Activated effector memory CD4-positive, alpha-beta T cell treated with Interleukin-2 at 50 U/mL for 16 hours (primary cell): Measurements from ENCODE around the gene CDH4.
"Not testable (repeated sequence)": the region's sequence is repeated elsewhere in the genome, so short reads cannot be mapped to it uniquely, and the experiment has no call there.

Experiments
- DNase-seq: peaks from one replicate; pipeline ENCODE4 v3.0.0-alpha.2; 2020

CDH4 gene

DNA sequence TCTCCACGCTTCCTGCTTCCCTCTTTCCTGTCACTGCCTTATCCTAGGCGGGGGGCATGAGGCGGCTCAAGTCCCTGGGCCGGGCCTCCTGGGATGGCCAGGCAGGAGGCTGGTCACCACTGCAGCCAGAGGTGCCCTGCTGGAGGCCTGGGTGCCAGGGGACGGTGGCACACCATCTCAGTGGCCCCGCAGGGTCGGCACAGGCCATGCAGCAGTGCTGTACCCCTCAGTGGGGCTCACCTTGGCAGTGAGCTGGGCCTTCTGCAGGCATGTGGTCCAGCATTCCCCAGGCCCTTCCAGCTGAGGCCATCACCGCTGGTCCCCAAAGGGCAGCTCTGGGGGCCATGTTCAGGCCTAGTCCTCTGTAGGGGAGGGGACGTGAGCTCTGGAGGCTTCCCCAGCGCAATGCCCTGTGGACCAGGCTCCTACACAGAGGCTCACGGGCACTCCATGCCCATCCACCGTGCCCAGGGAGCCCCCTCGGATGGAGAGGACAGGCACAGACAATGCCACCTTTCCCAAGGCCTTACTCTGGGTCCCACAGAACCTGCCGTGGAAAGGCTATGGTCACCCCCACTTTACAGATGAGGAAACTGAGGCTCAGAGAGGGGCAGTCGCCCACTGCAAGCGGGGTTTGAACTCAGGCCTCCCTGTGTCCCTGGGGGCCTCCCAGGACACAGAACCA lies 689.8 kb downstream of the CDH4 start:
- no peak for DNase-seq

DNA sequence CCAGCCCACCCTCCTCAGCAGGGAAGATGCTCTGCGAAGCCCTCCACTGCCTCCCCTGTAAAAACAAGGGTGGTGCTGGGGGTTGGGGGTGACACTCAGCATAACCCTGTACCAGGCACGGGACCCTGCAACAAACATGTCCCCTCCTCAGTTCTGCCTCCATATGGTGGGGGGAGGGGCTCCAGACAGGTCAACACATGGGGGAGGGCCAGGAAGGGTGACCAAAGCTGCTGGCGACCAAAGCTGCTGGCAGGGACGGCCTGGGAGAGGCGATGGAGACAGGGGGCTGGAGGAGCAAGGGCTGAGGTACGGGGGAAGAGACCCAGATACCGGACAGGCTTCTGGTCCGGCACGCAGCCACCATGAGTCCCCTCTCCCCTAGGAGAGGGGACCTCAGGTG lies 690.5 kb downstream of the CDH4 start:
- DNase-seq, result no peak

DNA sequence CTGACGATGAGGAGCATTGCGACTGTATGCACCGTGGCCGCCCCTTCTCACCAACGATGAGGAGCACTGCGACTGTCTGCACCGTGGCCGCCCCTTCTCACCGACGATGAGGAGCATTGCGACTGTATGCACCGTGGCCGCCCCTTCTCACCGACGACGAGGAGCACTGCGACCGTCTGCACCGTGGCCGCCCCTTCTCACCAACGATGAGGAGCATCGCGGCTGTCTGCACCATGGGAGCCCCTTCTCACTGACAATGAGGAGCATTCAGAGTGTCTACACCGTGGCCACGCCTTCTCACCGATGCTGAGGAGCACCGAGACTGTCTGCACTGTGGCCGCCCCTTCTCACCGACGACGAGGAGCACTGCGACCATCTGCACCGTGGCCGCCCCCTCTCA lies 692.9 kb downstream of the CDH4 start:
- DNase-seq, result not testable (repeated sequence)

DNA sequence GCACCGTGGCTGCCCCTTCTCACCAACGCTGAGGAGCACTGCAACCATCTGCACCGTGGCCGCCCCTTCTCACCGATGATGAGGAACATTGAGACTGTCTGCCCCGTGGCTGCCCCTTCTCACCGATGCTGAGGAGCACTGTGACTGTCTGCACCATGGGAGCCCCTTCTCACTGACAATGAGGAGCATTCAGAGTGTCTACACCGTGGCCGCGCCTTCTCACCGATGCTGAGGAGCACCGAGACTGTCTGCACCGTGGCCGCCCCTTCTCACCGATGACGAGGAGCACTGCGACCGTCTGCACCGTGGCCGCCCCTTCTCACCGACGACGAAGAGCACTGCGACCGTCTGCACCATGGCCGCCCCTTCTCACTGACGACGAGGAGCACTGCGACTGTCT lies 693.4 kb downstream of the CDH4 start:
- not testable (repeated sequence) for DNase-seq

DNA sequence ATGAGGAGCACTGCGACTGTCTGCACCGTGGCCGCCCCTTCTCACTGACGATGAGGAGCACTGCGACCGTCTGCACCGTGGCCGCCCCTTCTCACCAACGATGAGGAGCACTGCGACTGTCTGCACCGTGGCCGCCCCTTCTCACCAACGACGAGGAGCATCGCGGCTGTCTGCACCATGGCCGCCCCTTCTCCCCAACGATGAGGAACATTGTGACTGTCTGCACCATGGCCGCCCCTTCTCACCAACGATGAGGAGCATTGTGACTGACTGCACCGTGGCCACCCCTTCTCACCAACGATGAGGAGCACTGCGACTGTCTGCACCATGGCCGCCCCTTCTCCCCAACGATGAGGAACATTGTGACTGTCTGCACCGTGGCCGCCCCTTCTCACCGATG lies 696.0 kb downstream of the CDH4 start:
- not testable (repeated sequence) for DNase-seq

DNA sequence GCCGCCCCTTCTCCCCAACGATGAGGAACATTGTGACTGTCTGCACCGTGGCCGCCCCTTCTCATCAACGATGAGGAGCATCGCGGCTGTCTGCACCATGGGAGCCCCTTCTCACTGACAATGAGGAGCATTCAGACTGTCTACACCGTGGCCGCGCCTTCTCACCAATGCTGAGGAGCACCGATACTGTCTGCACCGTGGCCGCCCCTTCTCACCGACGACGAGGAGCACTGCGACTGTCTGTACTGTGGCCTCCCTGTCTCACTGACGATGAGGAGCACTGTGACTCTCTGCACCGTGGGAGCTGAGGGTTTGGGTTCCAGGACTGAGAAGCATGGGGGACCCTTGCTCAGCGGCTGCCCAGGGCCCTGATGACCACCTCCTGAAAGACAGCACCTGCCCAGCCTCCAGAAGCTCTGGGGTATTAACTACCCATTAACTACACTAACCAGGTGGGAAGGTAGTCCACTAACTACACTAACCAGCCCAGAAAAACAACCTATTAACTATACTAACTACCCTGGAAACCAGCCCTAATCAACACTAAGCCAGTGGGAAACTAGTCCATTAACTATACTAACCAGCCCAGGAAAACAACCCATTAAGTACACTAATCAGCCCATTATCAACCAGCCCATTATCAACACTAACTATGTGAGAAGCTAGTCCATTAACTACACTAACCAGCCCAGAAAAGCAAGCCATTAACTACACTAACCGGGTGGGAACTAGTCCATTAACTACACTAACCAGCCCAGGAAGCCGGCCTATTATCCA lies 696.7 kb downstream of the CDH4 start:
- no peak for DNase-seq

DNA sequence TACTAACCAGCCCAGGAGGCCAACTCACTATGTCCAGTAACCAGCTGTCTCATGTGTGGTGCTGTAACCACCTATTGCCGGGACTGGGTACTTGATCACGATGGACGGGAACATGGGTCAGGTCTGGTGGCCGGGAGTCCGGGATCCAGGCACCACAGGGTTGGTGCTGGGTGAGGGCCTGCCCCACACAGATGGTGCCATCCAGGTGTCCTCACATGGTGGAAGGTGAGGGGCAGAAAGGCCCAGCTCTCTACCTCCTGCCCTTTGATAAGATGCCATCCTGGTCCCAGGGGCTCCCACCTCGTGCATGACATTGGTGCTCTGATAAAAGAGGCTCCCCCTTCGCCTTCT lies 697.3 kb downstream of the CDH4 start:
- no peak for DNase-seq

DNA sequence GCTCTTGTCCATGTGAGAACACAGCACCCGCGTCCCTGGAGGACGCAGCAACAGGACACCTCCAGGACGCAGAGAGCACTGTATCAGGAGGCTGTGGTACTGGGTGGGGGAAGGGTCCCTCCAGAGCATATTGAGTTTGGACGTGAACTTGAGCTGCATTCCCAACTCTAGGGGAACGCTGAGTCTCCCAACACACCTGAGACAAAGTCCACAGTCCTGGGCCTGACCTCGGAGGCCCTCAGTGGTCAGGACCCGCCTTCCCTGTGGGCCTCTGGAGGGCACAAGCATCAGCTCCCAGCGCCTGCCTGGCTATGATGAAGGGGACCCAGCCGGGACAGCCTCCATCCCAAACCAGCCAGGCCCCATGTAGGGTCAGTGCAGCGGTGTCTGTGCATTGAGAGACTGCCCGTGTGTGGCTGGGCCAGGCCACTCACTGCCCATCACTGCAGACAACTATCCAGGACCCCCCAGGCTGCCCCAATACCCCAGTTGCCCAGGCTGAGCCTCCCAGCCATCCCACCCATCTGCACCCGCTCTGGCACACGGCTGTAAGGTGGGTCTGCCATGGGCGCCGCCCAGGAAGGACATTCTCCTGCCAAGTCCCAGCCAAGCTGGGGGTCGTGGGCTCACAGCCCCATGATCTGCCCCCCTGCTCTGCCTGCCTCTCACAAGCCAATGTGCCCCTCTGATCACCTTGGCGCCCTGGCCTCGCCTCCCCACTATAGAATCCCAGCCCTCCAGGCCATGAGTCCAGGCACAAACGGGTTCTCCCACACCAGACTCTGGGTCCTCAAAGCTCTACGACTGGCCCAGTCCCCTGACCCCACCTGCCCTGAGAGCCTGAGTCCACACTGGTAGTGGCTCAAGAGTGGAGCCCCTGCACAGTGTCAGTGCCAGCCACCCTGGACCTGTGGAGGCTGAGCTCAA lies 697.9 kb downstream of the CDH4 start:
- no peak for DNase-seq

DNA sequence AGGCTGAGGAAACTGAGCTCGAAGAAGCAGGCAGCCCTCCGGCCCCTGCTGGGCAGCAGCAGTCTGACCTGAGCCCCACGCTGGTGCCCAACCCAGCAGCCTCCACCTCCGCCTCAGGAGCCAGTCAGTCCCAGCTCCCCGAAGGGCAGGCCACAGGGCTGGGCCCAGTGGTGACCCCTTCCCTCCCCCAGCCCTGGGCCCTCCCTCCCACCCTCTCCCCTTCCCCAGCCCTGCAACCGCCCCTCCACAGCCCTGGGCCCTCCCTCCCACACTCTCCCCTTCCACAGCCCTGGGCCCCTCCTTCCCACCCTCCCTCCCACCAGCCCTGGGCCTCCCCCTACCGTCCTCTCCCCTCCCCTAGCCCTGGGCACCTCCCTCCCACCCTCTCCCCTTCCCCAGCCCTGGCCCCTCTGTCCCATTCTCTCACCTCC lies 698.6 kb downstream of the CDH4 start:
- DNase-seq, result no peak

DNA sequence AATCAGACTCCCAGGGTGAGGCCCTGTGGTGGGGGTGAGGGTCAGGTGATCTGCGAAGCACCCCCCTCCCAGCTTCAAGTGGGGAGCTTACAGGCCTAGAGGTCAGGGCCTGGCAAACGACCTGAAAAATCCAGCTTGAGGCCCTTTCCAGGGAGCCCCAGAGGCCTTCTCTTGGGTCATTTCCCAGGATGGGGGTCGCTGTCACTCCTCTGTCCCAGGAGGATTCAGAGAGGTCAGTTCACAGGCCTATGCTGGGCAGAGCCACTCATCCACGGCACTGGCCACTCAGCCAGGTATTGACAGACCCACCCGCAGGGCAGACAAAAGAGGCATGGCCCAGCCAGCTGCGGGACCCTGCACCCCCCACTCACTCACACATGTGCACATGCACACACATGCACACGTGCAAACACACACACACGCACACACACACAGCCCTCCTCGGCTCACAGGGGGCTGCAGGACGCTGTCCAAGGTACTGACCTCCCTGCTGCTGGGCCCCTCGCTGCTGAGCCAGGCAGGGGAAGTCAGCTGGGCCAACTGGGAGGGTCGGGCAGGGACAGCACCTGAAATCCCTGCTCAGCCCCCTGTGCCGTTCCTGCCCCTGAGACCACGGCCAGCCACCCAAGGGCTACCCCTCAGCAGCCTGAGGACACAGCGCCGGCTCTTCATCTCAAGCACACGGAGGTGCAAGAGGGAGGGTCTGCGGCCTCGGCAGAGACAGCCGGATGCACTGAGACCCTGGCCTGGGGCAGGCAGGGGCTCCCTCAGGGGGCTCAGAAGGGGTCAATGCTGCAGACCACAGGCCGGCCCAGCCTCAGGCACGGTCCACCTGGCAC lies 699.9 kb downstream of the CDH4 start:
- DNase-seq, result no peak

DNA sequence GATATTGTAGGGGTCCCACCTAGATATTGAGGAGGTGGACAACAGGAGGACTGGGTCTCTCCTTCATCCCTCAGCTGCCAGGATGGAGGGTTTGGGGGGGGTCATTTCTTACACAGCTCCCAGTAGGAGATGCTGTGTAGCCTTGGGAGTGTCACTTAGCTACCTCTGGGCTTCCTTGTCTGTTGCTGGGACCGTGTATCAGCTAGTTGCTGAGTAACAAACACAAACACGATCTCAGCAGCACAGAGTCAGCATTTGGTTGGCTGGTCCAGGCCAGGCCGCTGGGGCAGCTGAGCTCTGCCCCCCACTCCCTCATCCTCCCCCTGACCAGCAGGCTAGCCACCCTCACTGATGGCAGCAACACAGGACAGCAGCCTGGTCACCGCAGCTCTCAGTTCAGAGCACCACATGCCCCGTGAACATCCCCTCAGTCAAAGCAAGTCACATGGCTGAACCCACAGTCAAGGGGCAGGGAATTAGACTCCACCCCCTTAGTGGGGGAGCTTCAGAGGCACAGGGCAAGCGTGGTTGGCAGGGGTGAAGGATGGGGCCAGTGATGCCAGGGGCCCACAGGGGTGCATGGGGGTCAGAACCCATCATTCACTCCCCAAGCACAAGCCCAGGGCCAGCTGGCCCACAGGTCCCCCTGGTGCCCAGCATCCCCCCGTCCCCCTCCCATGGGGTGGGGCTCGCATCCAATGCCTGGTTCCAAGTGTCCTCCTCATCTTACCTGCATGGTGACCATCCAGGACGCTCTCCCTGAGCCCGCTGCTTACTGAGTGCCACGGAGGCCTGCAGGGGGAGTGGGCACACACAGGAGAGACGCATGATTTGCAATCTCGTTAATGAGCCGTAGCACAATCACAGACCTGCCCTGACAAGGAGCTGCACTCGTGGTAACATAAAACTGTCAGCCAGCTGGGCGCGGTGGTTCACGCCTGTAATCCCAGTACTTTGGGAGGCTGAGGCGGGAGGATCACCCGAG lies 701.3 kb downstream of the CDH4 start:
- DNase-seq, result no peak

DNA sequence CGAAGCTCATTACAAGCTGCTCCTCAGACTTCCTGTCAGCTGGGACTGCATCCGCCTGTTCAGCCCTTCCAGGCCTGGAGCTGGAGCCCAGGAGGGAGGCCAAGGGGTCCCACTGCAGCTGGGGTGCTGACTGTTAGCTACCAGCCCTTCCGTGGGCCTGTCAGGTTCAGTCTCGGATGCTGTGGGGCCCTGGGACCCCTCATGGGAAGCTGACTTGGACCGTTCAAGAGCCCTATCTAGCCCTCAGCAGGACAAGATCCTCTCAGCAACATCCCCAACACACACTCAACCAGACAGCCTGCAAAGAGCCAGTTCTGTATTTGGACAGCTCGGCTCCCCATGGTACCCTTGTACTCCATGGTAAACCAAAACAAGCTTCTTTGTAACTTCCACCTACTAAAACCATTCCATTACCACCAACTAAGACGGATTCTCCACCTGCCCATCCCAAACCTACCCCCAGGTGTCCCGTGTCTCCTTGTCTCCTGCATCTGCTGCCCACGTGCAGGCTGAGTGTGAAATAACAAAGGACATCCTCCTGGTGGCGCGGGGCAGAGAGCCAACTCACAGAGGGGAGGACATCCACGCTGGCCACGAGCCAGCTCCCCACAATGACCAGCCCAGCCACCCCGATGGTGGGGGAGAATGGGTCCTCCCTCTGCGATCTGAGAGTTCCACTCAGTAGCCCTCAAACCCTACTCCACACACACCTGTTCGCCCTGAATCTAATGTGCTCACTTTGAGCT lies 702.4 kb downstream of the CDH4 start:
- DNase-seq, result no peak

DNA sequence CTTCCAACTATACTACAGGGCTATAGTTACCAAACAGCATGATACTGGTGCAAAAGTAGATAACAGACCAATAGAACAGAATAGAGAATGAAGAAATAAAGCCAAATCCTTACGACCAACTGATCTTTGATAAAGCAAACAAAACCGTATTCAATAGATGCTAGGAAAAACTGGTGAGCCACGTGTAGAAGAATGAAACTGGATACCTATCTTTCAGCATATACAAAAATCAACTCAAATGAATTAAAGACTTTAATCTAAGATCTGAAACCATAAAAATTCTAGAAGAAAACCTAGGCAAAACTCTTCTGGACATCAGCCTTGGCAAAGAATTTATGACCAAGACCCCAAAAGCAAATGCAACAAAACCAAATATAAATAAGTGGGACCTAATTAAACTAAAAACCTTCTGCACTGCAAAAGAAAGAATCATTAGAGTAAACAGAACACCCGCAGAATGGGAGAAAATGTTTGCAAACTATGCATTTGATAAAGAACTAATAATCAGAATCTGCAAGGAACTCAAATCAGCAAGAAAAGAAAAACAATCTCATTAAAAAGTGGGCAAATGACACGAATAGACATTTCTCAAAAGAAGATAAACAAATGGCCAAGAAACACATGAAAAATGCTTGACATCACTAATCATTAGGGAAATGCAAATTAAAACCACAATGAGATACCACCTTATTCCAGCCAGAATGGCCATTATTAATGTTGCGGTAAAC lies 703.8 kb downstream of the CDH4 start:
- no peak for DNase-seq

DNA sequence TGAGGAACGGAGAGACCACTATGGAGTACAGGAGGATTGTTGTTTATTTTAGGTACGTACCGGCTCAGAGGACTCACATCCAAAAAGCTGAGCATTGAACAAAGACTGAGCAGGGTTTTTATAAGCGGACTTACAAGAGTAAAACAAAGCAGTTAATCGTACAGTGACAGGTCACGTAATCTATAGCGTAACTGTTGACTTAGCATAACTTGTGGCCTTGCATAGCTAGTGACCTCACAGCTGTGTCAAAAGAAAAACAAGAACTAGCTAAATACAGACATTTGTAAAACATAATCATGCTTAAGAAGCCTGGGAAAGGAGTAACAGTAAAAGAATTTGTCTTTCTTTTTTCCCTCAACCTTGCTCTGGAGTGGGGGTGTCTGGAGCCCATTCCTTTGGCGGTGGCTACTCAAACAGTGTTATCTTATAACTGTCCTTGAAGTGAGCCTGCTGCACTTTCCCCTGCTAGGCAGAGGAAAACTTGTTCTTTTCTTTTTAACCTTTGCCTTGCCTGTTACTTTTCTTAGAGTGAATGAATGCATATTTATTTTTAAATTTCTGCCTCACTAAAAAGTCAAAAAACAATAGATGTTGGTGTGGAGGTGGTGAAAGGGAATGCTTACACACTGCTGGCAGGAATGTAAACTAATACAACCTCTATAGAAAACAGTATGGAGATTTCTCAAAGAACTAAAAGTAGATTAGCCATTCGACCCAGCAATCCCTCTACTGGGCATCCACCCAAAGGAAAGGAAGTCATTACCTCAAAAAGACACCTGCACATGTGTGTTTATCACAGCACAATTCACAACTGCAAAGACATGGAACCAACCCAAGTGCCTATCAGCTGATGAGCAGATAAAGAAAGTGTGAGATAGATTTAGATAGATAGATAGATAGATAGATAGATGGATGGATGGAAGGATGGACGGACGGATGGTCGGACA lies 704.6 kb downstream of the CDH4 start:
- DNase-seq, result no peak

DNA sequence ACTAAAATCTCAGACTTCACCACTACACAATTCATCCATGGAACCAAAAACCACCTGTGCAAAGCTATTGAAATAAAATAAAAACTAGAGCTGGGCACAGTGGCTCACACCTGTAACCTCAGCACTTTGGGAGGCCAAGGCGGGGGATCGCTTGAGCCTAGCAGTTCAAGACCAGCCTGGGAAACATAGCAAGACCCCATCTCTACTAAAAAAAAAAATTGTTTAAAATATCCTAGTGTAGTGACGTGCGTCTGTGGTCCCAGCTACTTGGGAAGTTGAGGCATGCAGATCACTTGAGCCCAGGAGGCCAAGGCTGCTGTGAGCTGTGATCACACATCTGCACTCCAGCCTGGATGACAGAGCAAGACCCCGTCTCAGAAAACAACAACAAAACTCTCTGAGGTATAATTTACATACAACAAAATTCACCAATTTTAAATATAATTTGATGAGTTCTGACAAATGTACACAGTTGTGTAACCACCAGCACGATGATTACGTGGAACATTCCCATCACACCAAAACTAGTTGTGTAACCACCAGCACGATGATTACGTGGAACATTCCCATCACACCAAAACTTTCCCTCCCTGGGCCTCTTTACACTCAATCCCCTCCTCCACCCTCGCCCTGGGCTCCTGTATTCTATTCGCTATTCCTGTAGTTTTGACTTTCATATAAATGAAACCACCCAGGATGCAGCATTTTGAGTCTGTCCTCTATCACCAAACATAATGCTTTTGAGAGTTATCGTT lies 706.1 kb downstream of the CDH4 start:
- DNase-seq, result no peak

DNA sequence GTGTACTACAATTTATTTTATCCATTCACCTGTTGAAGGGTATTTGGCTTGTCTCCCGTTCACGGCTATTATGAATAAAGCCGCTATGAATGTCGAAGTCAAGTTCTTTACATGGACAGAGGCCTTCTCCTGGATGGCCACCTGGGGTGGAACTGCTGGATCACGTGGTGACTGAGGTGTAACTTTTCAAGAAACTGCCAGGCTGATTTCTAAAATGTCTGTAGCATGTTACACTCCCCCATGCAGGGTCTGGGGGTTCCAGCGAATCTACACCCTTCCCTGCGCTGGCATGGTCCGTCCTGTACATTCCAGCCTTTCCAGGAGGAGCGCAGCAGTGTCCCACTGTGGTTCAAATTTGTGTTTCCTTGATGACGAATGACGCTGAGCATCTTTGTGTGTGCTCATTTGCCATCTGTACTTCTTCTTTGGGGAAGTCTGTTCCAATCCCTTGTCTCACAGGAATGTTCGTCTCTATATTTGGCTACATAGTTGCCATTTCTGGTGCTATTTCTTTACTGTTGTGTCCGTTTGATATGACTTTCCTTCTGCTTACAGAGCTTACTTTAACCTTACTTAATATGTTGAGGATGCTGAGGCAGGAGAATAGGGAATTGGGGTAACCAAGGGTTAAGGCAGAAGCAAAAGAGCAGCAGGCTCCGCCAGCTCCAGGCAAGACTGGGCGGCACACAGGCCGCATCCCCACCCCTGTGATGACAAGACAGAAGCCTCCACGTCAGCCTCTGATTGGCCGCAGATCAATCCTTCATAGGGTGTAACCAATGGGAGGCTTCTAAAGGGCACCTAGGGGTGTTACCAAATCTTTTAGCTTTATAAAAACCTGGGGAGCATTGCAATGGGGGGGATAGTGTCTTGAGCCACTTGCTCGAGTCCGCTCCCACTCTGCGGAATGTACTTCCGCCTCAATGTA lies 707.0 kb downstream of the CDH4 start:
- no peak for DNase-seq

DNA sequence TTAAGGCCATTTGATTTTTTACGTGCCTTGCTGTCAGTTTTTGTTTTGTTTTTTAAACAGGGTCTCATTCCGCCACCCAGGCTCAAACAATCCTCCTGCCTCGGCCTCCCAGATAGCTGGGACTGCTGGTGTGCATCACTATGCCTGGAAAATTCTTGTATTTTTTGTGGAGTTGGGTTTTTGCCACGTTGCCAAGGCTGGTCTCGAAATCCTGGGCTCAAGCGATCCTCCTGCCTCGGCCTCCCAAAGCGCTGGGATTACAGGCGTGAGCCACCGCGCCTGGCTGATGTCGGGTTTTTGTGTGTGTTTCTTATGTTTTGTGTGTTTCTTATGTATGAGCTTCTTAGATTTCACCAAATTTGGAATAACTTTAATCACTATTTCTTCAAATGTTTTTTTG lies 708.8 kb downstream of the CDH4 start:
- no peak for DNase-seq
